ENCODE data around the gene GREB1L.
A peak's percentile ranks its signal among the peaks of the same experiment; 100 is the strongest.

The GREB1L gene

GRCh38 chr18:21489119-21489750 is 247.2 kb downstream of the GREB1L start:
- peak; percentile 49 for DNase-seq (ENCODE audit: low spot score)

DNA sequence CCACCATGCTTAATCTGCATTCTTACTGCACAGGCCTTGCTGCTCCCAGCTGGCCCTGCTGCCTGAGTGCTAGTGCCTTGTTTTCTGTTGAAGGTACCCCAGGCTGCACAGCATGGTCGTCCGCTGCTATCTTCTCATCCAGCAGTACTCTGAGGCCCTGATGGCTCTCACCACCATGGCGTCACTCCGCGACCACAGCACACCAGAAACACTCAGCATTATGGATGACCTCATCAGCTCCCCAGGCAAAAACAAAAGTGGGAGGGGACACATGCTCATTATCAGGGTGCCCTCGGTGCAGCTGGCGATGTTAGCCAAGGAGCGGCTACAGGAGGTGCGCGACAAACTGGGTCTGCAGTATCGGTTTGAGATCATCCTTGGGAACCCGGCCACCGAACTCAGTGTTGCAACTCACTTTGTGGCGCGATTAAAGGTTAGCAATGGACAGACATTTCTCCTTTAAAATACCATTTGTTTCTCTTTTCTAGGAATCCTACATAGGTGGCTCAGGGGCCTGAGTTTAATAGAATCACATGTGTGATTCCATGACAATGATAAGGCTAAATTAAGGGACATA is 248.0 kb downstream of the GREB1L start:
- no peak for DNase-seq (ENCODE audit: low spot score)

- no peak for DNase-seq (ENCODE audit: low spot score)
Observed at GRCh38 chr18:21490748-21491147, 248.7 kb downstream of the GREB1L start.

GRCh38 chr18:21496277-21496835 is 254.3 kb downstream of the GREB1L start:
- DNase-seq (ENCODE audit: low spot score) = no peak

DNA sequence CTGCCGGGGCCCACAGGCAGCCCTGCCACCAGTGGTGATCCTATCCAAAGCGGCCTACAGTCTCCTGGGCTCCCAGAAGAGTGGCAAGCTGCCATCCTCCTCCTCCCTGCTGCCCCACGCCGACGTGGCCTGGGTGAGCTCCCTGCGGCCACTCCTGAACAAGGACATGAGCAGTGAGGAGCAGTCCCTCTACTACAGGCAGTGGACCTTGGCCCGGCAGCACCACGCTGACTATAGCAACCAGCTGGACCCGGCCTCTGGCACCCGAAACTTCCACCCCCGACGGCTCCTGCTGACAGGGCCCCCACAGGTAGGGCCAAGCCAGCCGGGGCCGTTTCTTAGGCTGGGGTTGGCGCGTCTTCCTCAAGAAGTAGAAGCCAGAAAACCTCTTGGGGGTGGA is 258.0 kb downstream of the GREB1L start:
- no peak for DNase-seq (ENCODE audit: low spot score)

- DNase-seq (ENCODE audit: low spot score) = no peak
Observed at GRCh38 chr18:21502661-21503060, 260.6 kb downstream of the GREB1L start.

DNA sequence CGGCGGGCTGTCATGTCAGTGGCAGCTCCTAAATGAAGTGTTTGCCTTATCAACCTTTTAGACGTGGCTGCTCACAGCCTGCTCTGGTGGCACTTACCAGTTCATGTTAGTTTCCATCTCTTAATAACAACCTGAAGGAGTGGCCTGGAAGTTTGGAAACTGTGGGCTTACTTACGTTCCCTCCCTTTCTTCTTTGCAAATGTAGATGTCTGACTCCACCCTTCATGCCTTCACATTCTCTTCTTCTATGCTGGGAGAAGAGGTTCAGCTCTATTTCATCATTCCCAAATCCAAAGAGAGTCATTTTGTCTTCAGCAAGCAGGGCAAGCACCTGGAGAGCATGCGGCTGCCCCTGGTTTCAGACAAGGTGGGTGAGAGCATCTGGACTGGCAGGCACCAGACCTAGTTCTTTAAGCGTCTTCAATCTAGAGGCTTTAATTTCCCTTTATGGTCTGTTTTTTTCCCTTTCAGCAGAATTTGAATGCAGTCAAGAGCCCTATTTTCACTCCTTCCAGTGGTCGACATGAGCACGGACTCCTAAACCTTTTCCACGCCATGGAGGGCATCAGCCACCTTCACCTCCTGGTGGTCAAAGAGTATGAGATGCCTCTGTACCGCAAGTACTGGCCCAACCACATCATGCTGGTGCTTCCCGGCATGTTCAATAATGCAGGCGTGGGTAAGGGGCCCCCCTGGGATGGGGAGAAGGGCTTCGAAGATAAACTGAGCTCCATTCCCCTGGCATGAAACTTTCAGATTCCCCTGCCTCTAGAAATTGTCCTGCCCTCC is 266.1 kb downstream of the GREB1L start:
- no peak for DNase-seq (ENCODE audit: low spot score)

- no peak for DNase-seq (ENCODE audit: low spot score)
Observed at GRCh38 chr18:21509062-21509461, 267.0 kb downstream of the GREB1L start.

DNA sequence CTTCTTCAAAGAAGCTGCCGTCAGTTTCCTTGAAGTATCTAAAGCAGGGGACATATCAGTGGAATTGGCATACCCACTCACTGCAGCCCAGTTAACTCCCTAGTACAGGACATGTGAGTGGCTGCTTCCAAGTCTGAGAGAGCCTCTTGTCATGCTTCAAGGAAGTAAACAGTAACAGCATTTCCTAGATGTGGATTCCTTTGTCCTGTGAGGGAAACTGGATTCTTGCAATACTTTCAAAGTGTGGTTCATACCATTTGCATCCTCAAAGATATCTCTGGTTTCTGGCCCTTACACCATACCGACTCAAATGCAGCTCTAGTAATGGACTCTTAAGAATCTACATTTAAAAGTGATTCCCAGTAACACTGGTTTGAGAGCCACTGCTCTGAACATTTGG is 271.3 kb downstream of the GREB1L start:
- DNase-seq (ENCODE audit: low spot score) = no peak

DNA sequence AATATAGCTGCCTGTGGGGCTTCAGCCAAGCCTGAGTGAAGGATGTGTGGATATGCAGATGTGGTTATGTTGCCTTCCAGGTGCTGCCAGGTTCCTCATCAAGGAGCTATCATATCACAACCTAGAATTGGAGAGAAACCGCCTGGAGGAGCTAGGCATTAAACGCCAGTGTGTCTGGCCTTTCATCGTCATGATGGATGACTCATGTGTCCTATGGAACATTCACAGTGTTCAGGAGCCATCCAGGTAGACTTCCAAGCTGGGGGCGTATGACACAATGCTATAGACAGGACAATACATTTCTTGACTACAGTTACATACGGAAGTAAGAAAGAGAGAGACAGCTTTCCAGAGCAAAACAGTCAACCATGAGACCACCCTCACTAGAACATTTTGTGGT is 271.7 kb downstream of the GREB1L start:
- no peak for DNase-seq (ENCODE audit: low spot score)

- DNase-seq (ENCODE audit: low spot score) = no peak
Observed at GRCh38 chr18:21522530-21522929, 280.5 kb downstream of the GREB1L start.

DNA sequence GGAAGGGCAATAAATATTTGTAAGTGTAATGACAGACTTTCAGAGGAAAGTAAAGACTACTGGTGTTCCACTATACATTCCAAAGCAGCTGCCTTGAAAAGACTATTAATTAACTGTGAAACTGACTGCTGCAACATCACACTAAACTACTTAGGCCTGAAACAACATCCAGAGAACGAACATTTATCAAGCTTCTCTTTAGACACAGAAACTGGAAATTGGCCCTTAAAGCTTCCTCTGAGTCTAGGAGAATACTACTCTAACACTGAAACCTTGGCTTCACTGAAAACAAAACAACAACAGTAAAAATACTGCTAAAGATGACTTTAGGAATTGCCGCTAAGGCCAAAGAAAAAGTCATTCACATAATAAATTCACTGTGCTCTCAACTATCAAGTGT is 283.9 kb downstream of the GREB1L start:
- DNase-seq (ENCODE audit: low spot score) = no peak

DNA sequence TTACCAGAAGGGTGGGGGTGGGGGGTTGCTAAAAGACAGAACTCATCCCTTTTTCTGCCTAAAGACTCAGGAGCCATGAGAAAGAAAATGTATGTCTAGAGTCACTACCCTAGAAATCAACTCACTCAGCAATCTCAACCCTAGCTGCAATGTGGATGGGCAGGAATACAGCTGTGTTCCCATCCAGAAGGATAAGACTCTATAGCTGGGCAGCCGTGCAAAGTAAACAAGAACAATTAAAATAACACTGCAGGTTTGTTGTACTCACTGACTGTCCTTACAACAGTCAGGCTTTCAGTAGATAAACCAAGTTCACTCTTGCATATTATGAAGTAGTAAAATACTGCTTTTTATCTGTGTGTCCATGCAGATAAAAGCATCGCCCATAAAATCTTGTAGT is 284.4 kb downstream of the GREB1L start:
- no peak for DNase-seq (ENCODE audit: low spot score)

DNA sequence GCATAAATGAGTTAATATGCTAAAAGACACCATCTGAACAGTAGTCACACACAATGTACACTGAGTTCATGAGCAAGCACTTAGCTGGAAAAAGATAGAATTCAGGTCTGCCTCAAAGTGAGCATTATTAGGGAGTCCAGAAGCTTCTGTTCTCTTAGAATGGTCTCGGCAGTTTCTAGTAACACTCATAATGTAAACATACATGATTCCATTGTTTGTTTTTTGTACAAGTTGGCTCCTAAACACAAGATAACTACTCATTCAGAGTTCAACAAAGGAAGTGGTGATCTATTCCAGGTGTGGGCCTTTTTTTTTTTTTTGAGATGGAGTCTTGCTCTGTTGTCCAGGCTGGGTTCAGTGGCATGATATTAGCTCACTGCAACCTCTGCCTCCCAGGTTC is 292.3 kb downstream of the GREB1L start:
- no peak for DNase-seq (ENCODE audit: low spot score)

DNA sequence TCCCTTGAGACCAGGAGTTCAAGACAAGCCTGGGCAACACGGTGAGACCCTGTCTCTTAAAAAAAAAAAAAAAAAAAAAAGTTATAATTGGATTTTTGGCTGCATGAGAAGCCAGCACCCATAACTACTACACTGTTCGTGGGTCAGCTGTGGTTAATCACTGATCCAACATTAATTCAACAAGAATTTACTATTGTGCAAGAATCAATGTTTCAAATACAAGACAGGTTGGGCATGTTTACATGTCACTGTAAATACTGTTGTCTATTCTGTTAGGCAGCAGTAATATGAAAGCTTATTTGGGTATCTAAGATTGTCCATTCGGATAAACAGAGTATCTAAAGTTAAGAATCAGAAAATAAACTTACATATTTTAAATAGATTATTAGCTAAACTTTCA is 296.2 kb downstream of the GREB1L start:
- DNase-seq (ENCODE audit: low spot score) = no peak

DNA sequence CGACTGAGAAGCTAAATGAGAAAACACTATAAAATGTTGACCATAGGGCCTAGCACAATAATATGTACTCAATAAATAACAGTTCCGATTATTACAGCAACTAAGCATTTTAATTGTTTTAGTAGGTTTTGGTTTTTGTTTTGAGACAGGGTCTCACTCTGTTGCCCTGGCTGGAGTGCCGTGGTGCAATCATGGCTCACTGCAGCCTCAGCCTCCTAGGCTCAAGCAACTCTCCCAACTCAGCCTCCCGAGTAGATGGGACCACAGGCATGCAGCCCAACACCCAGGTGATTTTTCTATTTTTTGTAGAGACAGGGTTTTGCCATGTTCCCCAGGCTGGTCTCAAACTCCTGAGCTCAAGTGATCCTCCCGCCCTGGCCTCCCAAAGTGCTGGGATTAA is 304.4 kb downstream of the GREB1L start:
- no peak for DNase-seq (ENCODE audit: low spot score)

DNA sequence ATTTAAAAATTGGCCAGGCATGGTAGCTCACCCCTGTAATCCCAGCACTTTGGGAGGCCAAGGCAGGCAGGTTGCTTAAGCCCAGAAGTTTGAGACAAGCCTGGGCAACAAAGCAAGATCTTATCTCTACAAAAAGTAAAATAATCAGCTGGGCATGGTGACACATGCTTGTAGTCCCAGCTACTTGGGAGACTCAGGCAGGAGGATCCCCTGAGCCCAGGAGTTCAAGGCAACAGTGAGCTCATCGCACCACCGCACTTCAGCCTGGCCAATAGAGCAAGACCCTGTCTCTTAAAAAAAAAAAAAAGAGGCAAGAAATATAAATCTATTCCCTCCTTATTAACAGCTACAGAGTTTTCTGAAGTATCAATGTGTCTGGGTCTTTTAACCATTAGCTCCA is 306.6 kb downstream of the GREB1L start:
- no peak for DNase-seq (ENCODE audit: low spot score)

DNA sequence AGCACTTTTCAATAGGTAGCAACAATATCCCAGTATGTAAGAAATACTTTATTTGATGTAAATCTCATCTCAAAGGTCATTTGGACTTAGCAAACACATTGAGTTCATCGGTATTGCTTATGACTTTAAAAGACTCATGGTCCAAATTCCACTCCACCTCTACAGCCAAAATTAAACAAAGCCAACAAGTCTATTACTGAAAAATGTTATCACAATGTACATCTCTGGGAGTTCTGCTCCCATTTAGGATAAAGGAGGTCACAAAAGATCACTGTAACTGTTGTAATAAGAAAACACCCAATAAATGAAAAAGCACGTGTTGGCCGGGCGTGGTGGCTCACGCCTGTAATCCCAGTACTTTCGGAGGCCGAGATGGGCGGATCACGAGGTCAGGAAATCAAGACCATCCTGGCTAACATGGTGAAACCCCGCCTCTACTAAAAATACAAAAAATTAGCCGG is 308.5 kb downstream of the GREB1L start:
- DNase-seq (ENCODE audit: low spot score) = no peak

DNA sequence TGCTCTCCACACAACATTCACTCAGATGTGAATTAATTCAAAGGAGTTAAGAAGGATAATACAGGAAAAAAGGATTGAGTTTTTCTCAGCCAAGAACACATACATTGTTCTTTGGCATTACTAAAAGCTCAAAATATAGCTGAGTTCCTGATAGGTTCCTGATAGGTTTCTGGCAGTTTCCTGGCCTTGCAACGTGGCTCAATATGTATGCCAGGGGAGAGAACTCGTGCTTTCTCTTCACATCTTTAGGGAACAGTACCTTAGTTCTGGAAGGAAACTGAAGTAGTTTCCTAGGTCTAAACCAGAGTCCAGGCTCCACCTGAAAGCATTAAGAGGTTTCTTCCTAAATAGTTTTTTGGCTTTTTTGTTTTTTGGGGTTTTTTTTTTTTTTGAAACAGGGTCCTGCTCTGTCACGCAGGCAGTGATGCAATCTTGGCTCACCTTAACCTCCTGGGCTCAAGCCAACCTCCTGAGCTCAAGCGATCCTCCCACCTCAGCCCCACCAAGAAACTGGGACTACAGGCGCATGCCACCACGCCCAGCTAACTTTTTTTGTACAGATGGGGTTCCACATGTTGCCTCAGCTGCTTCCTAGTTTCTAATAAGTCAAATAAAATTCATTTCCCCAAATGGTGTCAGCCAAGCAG is 315.7 kb downstream of the GREB1L start:
- DNase-seq (ENCODE audit: low spot score) = no peak

DNA sequence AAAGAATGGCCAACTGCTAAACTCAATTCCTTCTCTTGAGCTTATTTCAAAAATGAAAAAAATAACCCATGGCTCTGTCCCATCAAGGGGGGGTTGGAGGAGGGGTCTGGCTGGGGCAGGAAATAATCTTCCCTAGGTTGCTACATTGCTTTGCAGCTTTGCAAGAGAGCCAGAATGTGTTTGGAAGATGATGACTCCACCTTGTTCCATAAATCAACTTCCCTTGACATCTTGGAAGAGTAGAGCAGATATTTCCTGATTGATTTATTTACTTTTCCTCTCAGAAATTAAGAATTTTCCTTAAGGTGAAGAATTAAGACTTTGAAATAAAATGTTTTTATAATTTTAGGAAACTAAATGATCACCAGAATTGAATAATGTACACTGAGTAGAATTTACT is 317.2 kb downstream of the GREB1L start:
- no peak for DNase-seq (ENCODE audit: low spot score)

DNA sequence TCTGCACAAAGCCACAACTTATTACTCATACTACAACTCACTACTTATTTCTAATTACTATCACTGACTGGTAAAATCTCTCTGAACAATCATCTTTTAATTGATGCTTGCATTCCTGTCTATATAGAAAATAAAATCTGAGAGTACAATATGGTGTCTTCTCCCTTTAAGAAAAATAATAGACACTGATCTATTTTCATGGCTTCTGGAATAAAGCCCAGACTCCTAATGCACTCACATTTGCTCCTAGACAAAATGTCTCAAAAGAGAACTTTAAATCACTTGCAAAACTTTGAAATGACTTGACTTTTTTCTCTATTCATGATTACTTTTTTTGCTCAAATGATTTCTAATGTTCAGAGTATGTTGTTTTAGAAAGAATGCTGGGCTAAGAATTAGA is 329.7 kb downstream of the GREB1L start:
- DNase-seq (ENCODE audit: low spot score) = no peak
